NCI-H1436 treated with DMSO at 0.1 percent for 48 hours (cell line): ENCODE measurements around the gene E2F4.

Source experiments
- DNase-seq: peaks from one replicate; lab custom pipeline; 2025; lab: John Stamatoyannopoulos, UW

The E2F4 gene

GRCh38 chr16:67235816-67236562, 44.0 kb downstream of the E2F4 start:
- no peak for DNase-seq

GRCh38 chr16:67236563-67237395, 44.8 kb downstream of the E2F4 start:
- no peak for DNase-seq

DNA sequence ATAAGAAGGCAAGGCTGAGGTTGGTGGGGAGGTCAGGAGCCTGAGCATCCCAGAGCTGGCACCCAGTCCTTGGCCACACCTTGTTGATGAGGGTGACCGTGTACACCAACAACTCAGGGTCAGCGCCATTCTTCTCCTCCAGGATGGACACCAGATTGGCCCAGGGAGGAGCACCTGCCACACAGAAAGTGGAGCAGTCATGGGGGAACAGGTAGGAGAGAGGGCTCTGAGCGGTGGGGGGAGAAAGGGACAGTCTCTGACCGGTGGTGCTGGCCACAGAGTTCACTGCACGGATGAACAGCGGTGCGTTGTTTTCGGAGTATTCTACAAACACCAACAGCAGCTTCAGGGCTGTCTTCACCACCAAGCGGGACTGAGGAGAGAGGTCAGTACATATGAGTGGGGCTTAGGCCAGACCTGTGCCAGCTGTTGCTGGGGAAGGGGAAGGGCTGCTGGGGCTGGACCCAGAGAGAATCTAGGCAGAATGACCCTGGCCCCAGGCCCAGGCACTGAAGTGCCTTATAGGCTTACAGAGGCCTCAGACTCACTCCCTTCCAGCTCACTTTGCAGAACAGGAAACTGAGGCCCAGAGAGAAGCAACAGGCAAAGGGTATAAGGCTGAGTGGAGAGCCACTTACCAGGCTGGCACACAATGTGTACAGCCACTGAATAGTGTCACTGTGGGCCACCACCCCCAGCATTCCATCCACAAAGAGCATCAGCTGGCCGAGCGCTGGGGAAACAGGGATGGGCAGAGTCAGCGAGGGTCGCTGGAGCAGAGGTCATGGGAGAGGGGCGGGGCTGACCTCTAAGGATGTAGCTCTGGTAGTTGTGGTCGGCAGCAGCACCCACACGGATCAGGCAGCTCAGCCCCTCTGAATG, 45.7 kb downstream of the E2F4 start:
- DNase-seq: no peak

DNA sequence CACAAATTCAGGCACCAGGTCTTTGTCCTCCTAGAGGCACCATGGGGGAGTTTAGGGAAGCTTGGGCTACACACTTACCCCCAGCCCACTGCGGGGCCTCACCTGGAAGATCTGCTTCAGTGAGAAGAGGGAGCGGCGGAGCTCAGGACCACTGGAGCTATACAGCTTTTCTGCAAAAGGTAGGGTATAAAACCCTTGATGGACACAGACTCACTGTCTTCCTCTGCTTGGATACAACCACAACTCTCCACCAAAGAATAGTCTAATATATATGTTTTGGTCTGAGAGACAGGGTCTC, 46.3 kb downstream of the E2F4 start:
- no peak for DNase-seq

- DNase-seq: no peak
Measured at GRCh38 chr16:67238806-67239470, 47.0 kb downstream of the E2F4 start.

GRCh38 chr16:67240506-67240905, 48.6 kb downstream of the E2F4 start:
- DNase-seq: no peak

- no peak for DNase-seq
Measured at GRCh38 chr16:67241008-67241900, 49.3 kb downstream of the E2F4 start.

DNA sequence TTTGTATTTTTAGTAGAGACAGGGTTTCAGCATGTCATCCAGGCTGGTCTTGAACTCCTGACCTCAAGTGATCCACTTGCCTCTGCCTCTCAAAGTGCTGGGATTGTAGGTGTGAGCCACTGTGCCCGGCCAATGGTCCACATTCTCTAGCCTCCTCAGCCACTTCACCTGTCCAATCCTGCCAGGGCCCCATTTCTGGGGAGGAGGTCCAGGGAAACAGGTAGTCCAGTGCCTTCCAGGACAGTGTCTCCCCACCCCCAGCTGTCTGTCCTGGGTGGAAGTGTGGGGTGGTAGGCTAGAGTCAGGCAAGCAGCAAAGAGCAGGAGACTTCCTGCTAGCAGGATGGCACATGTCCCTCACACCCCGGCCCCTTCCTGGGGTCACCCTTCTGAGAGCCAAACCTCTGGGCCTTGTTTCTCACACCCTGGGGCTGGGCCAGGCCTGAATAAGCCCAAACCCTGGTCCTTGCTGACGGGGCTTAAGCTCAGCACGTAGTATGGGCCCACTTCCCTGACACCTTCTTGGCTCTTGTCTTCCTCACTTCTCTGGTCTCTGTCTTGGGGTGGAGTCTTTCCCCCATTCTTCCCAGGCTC, 50.3 kb downstream of the E2F4 start:
- DNase-seq: no peak

DNA sequence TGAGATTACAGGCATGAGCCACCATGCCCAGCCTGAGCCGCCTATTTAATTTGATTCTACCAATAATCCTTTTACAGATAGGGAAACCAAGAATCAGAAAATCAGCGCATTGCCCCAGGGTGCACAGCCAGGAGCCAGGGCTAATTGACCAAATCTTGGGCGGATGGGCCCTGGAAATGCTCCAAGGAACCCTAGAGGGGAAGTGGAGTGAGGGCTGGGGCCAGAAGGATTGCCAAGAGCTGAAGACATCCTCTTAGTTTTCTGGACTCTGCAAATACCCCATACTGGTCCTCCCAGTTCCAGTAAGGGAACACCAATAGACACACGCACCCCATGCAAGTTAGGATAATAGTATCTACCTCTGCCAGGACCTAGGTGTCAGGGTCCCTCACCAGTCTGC, 51.5 kb downstream of the E2F4 start:
- DNase-seq: no peak

- DNase-seq: no peak
Measured at GRCh38 chr16:67244387-67245185, 52.6 kb downstream of the E2F4 start.

- no peak for DNase-seq
Measured at GRCh38 chr16:67245186-67245585, 53.2 kb downstream of the E2F4 start.

- no peak for DNase-seq
Measured at GRCh38 chr16:67245674-67246080, 53.7 kb downstream of the E2F4 start.

GRCh38 chr16:67246081-67246755, 54.3 kb downstream of the E2F4 start:
- no peak for DNase-seq

DNA sequence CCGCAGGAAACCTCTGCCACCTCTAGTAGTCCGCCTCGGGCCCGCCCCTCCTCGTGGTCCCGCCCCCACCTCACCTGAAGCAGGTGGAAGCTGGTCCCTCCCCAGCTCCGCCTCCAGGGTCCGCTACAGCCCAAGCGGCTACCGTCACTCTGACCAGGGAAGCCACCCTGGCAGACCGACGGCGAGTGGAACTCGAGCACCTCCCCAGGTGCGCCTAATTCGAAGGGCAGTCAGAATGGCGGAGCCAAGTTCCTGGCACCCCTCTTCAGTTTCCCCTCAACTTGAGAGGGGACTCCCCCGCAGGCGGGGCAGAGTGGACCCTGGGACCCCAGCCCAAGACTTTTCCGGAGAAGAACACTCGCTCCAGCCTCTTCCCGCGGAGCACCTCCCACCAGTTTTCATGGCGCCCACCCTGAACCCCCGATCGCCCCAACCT, 54.8 kb downstream of the E2F4 start:
- no peak for DNase-seq

GRCh38 chr16:67247192-67248072, 55.5 kb downstream of the E2F4 start, which contains the start of gene FHOD1:
FHOD1 (minus strand) TSS chr16:67247481; CDS start chr16:67247410, 71 bp downstream.
- peak; percentile 78 for DNase-seq

DNA sequence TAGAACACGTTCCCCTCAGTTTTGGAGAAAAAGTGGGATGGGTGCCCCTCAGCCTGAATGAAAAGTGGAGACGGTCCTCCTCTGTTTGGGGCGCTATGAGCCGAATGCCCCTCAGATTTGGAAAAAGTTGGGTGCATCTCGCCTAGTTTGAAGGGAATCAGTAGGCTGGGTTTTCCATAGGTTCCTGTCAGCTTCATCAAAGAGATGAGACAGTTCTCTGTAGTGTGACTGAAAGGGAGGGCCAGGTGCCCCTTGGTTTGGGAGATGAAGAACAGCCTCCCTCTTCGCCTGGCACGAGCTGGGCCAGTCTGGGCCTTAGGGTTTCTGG, 56.1 kb downstream of the E2F4 start:
- no peak for DNase-seq
